ENCODE data around the gene ILKAP.

Gene ILKAP

GRCh38 chr2:238152771-238153688, 50.5 kb downstream of the ILKAP start:
- no peak for DNase-seq (ENCODE audit: low read depth)

GRCh38 chr2:238151628-238152235, 51.8 kb downstream of the ILKAP start:
- no peak for DNase-seq (ENCODE audit: low read depth)

GRCh38 chr2:238151205-238151604, 52.3 kb downstream of the ILKAP start:
- DNase-seq (ENCODE audit: low read depth) = no peak

GRCh38 chr2:238150686-238151085, 52.8 kb downstream of the ILKAP start:
- no peak for DNase-seq (ENCODE audit: low read depth)

- no peak for DNase-seq (ENCODE audit: low read depth)
Observed at GRCh38 chr2:238149841-238150572, 53.5 kb downstream of the ILKAP start.

GRCh38 chr2:238148981-238149380, 54.5 kb downstream of the ILKAP start:
- DNase-seq (ENCODE audit: low read depth) = no peak

- no peak for DNase-seq (ENCODE audit: low read depth)
Observed at GRCh38 chr2:238146884-238147544, 56.5 kb downstream of the ILKAP start.

- no peak for DNase-seq (ENCODE audit: low read depth)
Observed at GRCh38 chr2:238145851-238146250, 57.6 kb downstream of the ILKAP start.

- no peak for DNase-seq (ENCODE audit: low read depth)
Observed at GRCh38 chr2:238145046-238145445, 58.4 kb downstream of the ILKAP start.

- no peak for DNase-seq (ENCODE audit: low read depth)
Observed at GRCh38 chr2:238144262-238144661, 59.2 kb downstream of the ILKAP start.

GRCh38 chr2:238143239-238143951, 60.1 kb downstream of the ILKAP start:
- no peak for DNase-seq (ENCODE audit: low read depth)

- DNase-seq (ENCODE audit: low read depth) = no peak
Observed at GRCh38 chr2:238142382-238143205, 60.9 kb downstream of the ILKAP start.

GRCh38 chr2:238141541-238142318, 61.8 kb downstream of the ILKAP start:
- no peak for DNase-seq (ENCODE audit: low read depth)

- DNase-seq (ENCODE audit: low read depth) = no peak
Observed at GRCh38 chr2:238140721-238141540, 62.6 kb downstream of the ILKAP start.

GRCh38 chr2:238140040-238140439, 63.5 kb downstream of the ILKAP start:
- DNase-seq (ENCODE audit: low read depth) = no peak

GRCh38 chr2:238139196-238140039, 64.1 kb downstream of the ILKAP start:
- peak; percentile 22 for DNase-seq (ENCODE audit: low read depth)

- DNase-seq (ENCODE audit: low read depth) = no peak
Observed at GRCh38 chr2:238138331-238139195, 64.9 kb downstream of the ILKAP start, which contains the start of gene KLHL30. TSS of gene KLHL30 (plus strand) at chr2:238138668. CDS start at chr2:238140755, 2,087 bp downstream.
